Caco-2 (cell line): ENCODE measurements around the gene DNAJC13. TPM values are rescaled to one million over a fixed set of nuclear protein-coding genes. Genes with fewer than 3 reads are reported as not detected.

Source experiments
- BruUV-seq: library from RNA; stranded (reverse); fragments of 400-500 nt; replicated peaks from 2 replicates; lab custom pipeline; 2021; lab: Mats Ljungman, UMichigan
- CTCF ChIA-PET: fragments of 300-600 bp; sonication (Branson Sonifier 250); formaldehyde crosslinking; loops from one replicate; lab custom pipeline; 2022; ENCODE audit warnings: antibody characterized with exemption; lab: Charles Lee
- POLR2A ChIA-PET: fragments of 300-600 bp; sonication (Branson Sonifier 250); formaldehyde crosslinking; loops from one replicate; lab custom pipeline; 2022; ENCODE audit warnings: antibody characterized with exemption; lab: Charles Lee
- DNase-seq, 2 experiments: peaks; one replicate each; pipeline versions ENCODE4 v3.0.0 to v3.0.0-alpha.2; 2020 to 2022
- H3K27me3 ChIP-seq: replicated peaks from 2 replicates; pipeline ENCODE4 v1.6.0; 2011; ENCODE audit warnings: low read length; ENCODE audit not compliant: control insufficient read depth, insufficient read depth
- H3K36me3 ChIP-seq: 2 replicates; pipeline ENCODE4 v1.5.1; 2011; ENCODE audit warnings: low read length; ENCODE audit not compliant: control insufficient read depth, insufficient read depth
- H3K4me1 ChIP-seq: fragments of 250-450 bp; sonication (Bioruptor Pico); 2 replicates; pipeline ENCODE4 v1.5.1; 2020; ENCODE audit warnings: mild to moderate bottlenecking
- H3K4me3 ChIP-seq: 2 replicates; pipeline ENCODE4 v1.5.1; 2011; ENCODE audit warnings: low read depth, mild to moderate bottlenecking, control low read depth, low read length
- H3K9me3 ChIP-seq: fragments of 250-450 bp; sonication (Bioruptor Pico); 2 replicates; pipeline ENCODE4 v1.5.1; 2020; ENCODE audit warnings: mild to moderate bottlenecking, moderate library complexity
- H3K27ac Mint-ChIP-seq: one replicate; pipeline ENCODE4 v1.8.0; 2022; ENCODE audit warnings: mixed read lengths; ENCODE audit not compliant: unreplicated experiment
- H3K27me3 Mint-ChIP-seq: one replicate; pipeline ENCODE4 v1.8.0; 2022; ENCODE audit warnings: mixed read lengths; ENCODE audit not compliant: insufficient read depth, unreplicated experiment
- H3K36me3 Mint-ChIP-seq: one replicate; pipeline ENCODE4 v1.8.0; 2022; ENCODE audit warnings: mild to moderate bottlenecking, mixed read lengths; ENCODE audit not compliant: insufficient read depth, unreplicated experiment
- H3K4me1 Mint-ChIP-seq: one replicate; pipeline ENCODE4 v1.8.0; 2022; ENCODE audit warnings: low read depth, mixed read lengths; ENCODE audit not compliant: unreplicated experiment
- H3K4me3 Mint-ChIP-seq: one replicate; pipeline ENCODE4 v1.8.0; 2022; ENCODE audit warnings: mild to moderate bottlenecking, moderate library complexity, mixed read lengths; ENCODE audit not compliant: unreplicated experiment
- H3K9me3 Mint-ChIP-seq: one replicate; pipeline ENCODE4 v1.8.0; 2022; ENCODE audit warnings: mixed read lengths; ENCODE audit not compliant: unreplicated experiment
- intact Hi-C: fragments of 100-400 bp; cut with micrococcal nuclease; formaldehyde crosslinking; loops from one replicate; pipeline ENCODE4 v1.10.0; 2022; ENCODE audit not compliant: unreplicated experiment
- total RNA-seq: library from RNA; stranded (reverse); gene quantifications from 2 replicates; pipeline ENCODE4 v1.2.3, GENCODE V29; 2022
- TF ChIP-seq, protein P1 (sequence below), 2 experiments: fragments of 200-600 bp in 1 of 2; IDR thresholded peaks; 1 replicate in 1 of 2; 2 replicates in 1 of 2; pipeline versions ENCODE4 v1.5.1 to v1.8.0; 2011 to 2022; ENCODE audit warnings: antibody characterized with exemption in 1 of 2, control low read depth in 1 of 2, inconsistent platforms in 1 of 2, low read depth in 1 of 2, low read length in 1 of 2, mild to moderate bottlenecking in 1 of 2, moderate library complexity in 1 of 2; ENCODE audit not compliant: insufficient read depth in 1 of 2, severe bottlenecking in 1 of 2, unreplicated experiment in 1 of 2

Gene DNAJC13
- total RNA-seq, 1 experiment from 2014 or later: 42.3 TPM

DNA sequence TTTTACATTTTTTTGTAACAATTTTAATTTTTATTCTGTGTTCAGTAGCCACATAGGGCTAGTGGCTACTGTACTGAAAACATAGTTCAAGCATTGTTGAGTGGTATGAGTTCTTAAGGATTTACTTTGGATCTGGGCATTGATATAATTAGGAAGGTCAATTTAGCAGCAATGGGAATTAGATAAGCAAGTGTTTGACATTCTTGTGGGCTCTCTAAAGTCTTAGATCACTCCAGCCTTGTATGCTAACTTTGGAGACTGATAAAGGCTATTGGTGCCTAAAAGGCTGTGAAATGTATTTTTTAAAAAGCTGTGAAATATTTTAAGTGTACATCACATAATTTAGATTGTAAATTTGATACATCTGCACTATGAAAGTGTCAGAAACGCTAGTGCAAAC lies 2.5 kb upstream of the DNAJC13 start:
- peaks cover 16% of the 10 kb centered on the region for H3K36me3 Mint-ChIP-seq
- no peak for DNase-seq
- no peaks in the 10 kb centered on the region for H3K27me3 Mint-ChIP-seq
- POLR2A ChIA-PET: no interaction called here
- H3K4me3 Mint-ChIP-seq: no peak overlapping the region
- no peaks in the 10 kb centered on the region for H3K9me3 Mint-ChIP-seq
- Histone ChIP-seq H3K4me3 (no peak overlapping the region), H3K36me3 (no peaks in the 10 kb centered on the region), H3K27me3 (no peaks in the 10 kb centered on the region), H3K4me1 (peaks cover 16% of the 10 kb centered on the region; the same call in 1 of the 2 replicates), H3K9me3 (no peaks in the 10 kb centered on the region)
- H3K4me1 Mint-ChIP-seq: peaks cover 28% of the 10 kb centered on the region
- no TSS peak for BruUV-seq
- CTCF ChIA-PET: no interaction called here
- intact Hi-C loops: no loop called here
- no peak overlapping the region for H3K27ac Mint-ChIP-seq
- TF ChIP-seq, protein P1, sequence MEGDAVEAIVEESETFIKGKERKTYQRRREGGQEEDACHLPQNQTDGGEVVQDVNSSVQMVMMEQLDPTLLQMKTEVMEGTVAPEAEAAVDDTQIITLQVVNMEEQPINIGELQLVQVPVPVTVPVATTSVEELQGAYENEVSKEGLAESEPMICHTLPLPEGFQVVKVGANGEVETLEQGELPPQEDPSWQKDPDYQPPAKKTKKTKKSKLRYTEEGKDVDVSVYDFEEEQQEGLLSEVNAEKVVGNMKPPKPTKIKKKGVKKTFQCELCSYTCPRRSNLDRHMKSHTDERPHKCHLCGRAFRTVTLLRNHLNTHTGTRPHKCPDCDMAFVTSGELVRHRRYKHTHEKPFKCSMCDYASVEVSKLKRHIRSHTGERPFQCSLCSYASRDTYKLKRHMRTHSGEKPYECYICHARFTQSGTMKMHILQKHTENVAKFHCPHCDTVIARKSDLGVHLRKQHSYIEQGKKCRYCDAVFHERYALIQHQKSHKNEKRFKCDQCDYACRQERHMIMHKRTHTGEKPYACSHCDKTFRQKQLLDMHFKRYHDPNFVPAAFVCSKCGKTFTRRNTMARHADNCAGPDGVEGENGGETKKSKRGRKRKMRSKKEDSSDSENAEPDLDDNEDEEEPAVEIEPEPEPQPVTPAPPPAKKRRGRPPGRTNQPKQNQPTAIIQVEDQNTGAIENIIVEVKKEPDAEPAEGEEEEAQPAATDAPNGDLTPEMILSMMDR (IDR thresholded peaks at IDR 0.05; ENCODE audit: insufficient read depth in 1 of 2, low read depth in 1 of 2, low read length in 1 of 2, severe bottlenecking in 1 of 2, unreplicated experiment in 1 of 2): no peak

GRCh38 chr3:132416161-132416560 lies 1.1 kb upstream of the DNAJC13 start:
- Mint-ChIP-seq H3K27me3 (no peaks in the 10 kb centered on the region), H3K9me3 (no peaks in the 10 kb centered on the region), H3K36me3 (peaks cover 16% of the 10 kb centered on the region), H3K27ac (no peak overlapping the region), H3K4me1 (peaks cover 41% of the 10 kb centered on the region), H3K4me3 (peak overlapping the region; percentile 87)
- CTCF ChIA-PET: no interaction called here
- TF ChIP-seq, protein P1 (IDR thresholded peaks at IDR 0.05; ENCODE audit: insufficient read depth in 1 of 2, low read depth in 1 of 2, low read length in 1 of 2, severe bottlenecking in 1 of 2, unreplicated experiment in 1 of 2): no peak
- no peaks in the 10 kb centered on the region for H3K9me3 ChIP-seq
- no peaks in the 10 kb centered on the region for H3K27me3 ChIP-seq
- intact Hi-C loops: no loop called here
- POLR2A ChIA-PET: no interaction called here
- BruUV-seq: no TSS peak
- H3K36me3 ChIP-seq: peaks cover 1% of the 10 kb centered on the region; the same call in 1 of the 2 replicates
- no peak overlapping the region for H3K4me3 ChIP-seq
- no peak for DNase-seq
- peaks cover 22% of the 10 kb centered on the region for H3K4me1 ChIP-seq

- intact Hi-C loops: no loop called here
- H3K4me1 Mint-ChIP-seq: peaks cover 41% of the 10 kb centered on the region
- H3K27ac Mint-ChIP-seq: peak overlapping the region; percentile 79
- ChIA-PET POLR2A (no interaction called here), CTCF (interaction anchor here (0.6 to 1.2 kb wide), 2 partner anchors 12 to 33 kb away, joined by 3 read pairs; no protein-coding TSS in a partner anchor)
- TF ChIP-seq, protein P1 (IDR thresholded peaks at IDR 0.05; ENCODE audit: insufficient read depth in 1 of 2, low read depth in 1 of 2, low read length in 1 of 2, severe bottlenecking in 1 of 2, unreplicated experiment in 1 of 2): no peak
- H3K4me3 Mint-ChIP-seq: peak overlapping the region; percentile 87
- H3K36me3 Mint-ChIP-seq: peaks cover 16% of the 10 kb centered on the region
- DNase-seq: peak; percentile 74 to 79
- H3K36me3 ChIP-seq: peaks cover 1% of the 10 kb centered on the region; the same call in 1 of the 2 replicates
- H3K4me1 ChIP-seq: peaks cover 35% of the 10 kb centered on the region
- H3K4me3 ChIP-seq: peak overlapping the region; percentile 95
- H3K27me3 ChIP-seq: no peaks in the 10 kb centered on the region
- no peaks in the 10 kb centered on the region for H3K9me3 Mint-ChIP-seq
- H3K27me3 Mint-ChIP-seq: no peaks in the 10 kb centered on the region
- no peaks in the 10 kb centered on the region for H3K9me3 ChIP-seq
- no TSS peak for BruUV-seq
These were observed 551 bp downstream of the DNAJC13 start for GRCh38 chr3:132417695-132418411.
